ACHN (cell line): Measurements from ENCODE around the gene MGAT4B.

Experiments
- DNase-seq: peaks from one replicate; pipeline ENCODE4 v3.0.0-alpha.2; 2015
- in situ Hi-C: cut with HindIII; loops from 2 replicates; pipeline ENCODE4 v1.10.0; 2017; ENCODE audit warnings: low sequenced_read_pairs, low pct_ligation_motif_present, low pct_unique_long_range_greater_than_20kb

The MGAT4B gene

DNA sequence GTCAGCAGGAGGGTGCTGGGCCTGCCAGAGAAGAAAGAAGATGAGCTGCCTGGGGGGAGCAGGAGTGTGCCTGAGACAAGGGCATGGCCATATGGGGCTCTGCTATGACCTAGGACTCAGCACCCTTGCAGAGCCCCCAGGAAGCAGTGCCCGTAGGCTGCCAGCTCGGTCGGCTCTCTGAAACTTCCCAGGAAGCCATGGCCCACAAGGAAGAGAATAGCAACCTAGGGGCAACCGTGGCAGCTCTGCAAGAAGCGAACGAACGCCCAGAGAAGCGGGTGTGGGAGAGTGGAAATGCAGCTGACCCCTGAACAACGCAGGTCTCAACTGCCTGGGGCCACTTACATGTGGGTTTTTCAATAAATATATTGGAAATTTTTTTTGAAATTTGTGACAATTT lies 23.5 kb downstream of the MGAT4B start:
- in situ Hi-C loops: no loop called here
- DNase-seq: no peak

DNA sequence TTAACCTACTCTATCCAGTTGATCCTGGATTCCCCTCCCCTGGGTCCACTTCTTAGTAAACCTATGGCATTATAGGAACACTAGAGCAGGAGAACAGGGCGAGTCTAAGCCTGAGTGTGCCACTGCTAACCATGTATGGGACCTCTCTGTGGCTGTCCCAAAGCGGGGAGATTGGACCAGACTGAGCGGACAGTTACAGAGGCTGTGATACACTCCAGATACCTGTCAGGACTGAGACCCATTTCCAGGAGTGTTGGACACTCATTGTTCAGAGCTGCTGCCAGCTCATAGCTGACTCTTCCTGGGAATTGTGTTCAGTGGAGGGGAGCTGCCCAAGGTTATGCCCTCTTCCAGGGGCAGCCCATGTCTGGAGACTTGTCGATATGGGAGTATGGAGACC lies 24.8 kb downstream of the MGAT4B start:
- DNase-seq: no peak
- in situ Hi-C loops: no loop called here

- in situ Hi-C loops: no loop called here
- DNase-seq: no peak
These were observed 26.3 kb downstream of the MGAT4B start for GRCh38 chr5:179780362-179780761.

DNA sequence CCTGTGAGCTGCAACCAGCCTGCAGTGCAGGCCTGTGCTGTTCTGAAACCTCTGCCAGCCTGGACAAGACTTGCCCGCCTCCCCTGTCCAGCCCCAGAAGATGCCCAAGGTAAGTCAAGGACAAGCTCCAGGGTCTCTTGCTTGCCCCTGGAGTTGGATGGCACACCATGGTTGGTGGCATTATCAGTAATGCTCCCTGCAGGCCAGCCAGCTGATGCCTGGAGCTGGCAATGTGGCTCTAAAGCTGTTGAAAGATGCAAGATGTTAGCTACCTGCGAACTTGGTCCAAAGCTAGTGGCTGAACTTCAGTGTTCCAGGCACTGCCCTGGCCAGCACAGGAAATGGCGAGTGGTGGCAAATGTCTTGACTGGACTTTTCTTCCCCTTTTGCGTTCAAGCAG lies 26.8 kb downstream of the MGAT4B start:
- in situ Hi-C loops: no loop called here
- DNase-seq: no peak

DNA sequence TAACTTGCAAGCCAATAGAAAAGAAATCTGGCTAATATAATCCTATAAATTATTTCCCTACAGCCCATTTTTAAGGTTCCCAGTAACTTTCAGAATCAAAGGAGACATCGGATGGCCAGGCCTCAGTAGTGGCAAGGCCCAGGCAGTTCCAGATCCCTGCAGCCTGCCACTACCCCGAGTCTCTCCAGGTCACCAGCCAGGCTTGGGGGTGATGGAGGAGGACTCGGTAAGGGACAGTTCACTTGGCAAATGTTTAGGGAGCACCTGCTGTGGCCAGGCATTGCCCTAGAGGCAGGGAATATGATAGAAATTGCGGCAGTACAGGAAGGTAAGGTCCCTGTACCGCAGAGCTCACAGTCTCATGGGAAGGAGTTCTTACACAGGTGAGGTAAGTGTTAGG lies 28.1 kb downstream of the MGAT4B start:
- in situ Hi-C loops: no loop called here
- DNase-seq: no peak

GRCh38 chr5:179777909-179778308 lies 28.8 kb downstream of the MGAT4B start:
- in situ Hi-C loops: no loop called here
- no peak for DNase-seq

DNA sequence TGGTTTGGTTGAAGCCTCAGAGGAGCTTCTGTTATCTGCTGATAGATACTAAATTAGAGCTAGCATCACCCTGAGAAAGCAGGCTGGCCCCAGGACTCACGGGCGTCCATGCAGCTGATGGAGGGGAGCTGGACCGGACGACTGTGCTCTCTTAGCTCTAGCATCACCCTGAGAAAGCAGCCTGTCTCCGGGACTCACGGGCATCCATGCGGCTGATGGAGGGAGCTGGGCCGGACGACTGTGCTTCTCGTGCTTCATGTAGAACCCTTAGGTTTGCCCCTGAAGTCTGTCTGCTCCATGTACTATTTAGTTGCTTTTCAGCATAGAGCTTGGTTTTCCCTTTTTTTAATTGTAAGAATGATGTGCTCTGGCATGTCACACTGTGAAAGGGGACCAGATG lies 29.2 kb downstream of the MGAT4B start:
- DNase-seq: no peak
- in situ Hi-C loops: no loop called here

DNA sequence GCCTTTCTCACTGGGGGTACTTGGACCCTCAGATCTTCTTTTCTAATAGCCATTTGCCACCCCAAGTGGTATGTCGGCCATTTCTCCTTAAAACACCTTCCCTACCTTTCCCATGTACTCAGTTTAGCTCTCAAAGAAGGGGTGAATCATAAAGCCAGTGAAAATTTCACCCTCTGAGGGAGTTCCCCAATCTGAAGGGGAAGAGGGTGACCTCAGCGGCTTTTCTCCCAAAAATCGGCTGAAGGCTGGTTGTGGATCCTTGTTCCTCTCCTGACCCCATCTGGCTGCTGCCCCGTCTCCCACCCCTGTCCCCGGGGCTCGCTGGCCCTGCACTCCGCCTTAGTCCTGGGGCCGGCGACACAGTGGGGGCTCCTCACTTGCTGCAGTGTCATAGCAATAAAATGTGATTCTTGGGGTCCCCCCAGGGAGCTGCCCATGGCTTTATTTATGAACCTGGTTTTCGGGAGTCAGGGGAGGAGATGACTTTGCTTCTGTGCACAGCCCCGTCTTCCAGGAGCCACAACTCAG lies 30.2 kb downstream of the MGAT4B start:
- DNase-seq: no peak

DNA sequence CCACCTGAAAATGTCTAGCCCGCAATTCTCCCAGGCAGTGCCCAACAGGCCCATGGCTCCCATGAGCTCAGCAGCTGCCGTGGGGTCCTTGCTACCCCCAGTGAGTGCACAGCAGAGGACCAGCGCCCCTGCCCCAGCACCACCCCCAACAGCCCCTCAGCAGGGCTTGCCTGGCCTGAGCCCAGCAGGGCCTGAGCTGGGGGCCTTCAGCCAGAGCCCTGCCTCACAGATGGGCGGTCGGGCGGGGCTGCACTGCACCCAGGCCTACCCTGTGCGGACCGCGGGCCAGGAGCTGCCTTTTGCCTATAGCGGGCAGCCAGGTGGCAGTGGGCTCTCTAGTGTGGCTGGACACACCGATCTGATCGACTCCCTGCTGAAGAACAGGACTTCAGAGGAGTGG lies 32.2 kb downstream of the MGAT4B start:
- in situ Hi-C loops: no loop called here
- DNase-seq: no peak

More for the DNA sequence above, 30.2 kb downstream of the MGAT4B start:
- in situ Hi-C loops: no loop called here

- in situ Hi-C loops: no loop called here
- no peak for DNase-seq
These were observed 33.0 kb downstream of the MGAT4B start for GRCh38 chr5:179773686-179774040.

DNA sequence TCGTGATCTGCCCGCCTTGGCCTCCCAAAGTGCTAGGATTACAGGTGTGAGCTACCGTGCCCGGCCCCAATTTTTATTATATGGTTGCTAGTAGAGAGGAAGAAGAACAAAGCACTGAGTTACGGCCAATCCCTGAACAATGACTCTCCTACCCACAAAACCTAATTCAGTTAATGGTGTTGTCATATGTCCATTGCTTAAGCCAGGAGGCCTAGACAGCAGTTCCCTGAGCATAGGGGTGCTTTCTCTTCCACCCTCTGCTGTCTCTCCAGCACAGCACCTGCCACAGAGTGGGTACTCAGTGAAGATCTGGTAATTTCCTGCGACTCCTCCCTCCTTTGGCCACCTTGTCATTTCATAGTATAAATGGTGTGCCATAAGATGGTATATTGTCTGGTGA lies 34.3 kb downstream of the MGAT4B start:
- DNase-seq: no peak
- in situ Hi-C loops: no loop called here

DNA sequence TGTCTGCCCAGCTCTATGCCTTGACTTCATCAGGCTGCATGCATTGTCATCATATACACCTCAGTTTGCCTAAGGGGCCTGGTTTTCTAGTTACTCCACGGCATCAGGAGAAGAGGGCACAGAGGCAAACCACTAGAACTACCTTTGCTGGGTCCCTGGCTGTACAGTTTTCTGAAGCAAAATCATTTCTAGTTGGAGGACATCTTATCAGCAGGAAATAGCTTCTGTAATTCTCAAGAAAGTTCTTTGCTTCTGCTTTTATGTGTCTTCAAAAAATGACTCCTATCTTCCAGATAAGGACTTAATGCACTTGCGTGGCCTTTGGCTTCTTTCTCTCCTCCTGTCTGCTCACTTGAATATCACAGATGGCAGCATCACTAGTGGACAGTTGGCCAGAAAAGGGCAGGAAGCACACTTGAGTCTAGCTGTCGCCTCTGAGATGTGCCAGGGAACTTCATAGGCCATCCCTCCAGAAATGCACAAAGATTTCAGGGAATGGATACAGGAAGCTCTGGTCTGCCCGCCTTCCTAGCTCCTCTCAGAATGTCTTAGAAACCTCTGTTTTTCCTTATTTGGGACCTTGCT lies 35.3 kb downstream of the MGAT4B start:
- DNase-seq: no peak
- in situ Hi-C loops: no loop called here

DNA sequence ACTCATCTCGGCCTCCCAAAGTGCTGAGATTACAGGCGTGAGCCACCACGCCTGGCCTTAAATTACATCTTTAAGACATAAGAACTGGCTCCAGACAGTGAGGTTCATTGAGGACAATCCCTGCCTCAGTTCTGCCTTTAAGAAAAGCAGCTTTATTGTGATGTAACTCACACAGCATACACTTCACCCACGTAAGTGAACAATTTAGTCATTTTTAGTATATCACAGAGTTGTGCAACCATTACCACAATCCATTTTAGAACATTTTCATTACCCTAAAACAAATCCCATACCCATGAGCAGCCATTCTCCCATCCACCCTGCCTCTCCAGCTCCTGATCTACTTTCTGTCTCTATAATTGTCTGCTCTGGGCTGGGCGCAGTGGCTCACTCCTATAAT lies 36.9 kb downstream of the MGAT4B start:
- in situ Hi-C loops: no loop called here
- no peak for DNase-seq

- in situ Hi-C loops: no loop called here
- no peak for DNase-seq
These were observed 37.4 kb downstream of the MGAT4B start for GRCh38 chr5:179769271-179769670.

- in situ Hi-C loops: no loop called here
- DNase-seq: no peak
These were observed 38.2 kb downstream of the MGAT4B start for GRCh38 chr5:179768326-179769085.

DNA sequence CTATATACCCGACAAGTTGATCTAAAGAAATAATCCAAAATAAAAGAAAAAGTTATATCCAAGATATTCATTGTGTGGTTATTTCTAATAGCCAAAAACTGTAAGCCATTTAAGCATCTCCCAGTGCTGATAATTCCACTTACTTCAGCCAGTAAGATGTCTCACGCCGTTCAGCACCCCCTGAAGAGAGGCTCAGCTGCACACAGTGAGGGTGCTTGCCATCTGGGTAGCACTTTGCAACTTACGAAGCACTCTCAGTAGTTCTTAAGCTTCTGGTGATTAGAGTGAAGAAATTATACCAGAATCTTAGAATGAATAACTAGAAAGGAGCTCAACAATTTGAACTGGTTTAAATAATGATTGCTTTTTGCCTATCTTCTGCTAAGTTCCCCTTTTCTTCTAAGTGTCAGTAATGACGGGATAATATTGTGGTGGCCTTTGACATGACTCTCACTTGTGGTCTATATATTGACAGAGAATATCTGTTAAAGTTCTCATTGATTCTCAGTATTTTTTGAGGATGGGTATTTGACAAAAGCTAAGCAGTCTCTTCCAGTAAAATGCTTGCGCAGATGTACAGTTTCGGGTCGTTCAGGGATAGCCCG lies 39.1 kb downstream of the MGAT4B start:
- DNase-seq: no peak
- in situ Hi-C loops: no loop called here

DNA sequence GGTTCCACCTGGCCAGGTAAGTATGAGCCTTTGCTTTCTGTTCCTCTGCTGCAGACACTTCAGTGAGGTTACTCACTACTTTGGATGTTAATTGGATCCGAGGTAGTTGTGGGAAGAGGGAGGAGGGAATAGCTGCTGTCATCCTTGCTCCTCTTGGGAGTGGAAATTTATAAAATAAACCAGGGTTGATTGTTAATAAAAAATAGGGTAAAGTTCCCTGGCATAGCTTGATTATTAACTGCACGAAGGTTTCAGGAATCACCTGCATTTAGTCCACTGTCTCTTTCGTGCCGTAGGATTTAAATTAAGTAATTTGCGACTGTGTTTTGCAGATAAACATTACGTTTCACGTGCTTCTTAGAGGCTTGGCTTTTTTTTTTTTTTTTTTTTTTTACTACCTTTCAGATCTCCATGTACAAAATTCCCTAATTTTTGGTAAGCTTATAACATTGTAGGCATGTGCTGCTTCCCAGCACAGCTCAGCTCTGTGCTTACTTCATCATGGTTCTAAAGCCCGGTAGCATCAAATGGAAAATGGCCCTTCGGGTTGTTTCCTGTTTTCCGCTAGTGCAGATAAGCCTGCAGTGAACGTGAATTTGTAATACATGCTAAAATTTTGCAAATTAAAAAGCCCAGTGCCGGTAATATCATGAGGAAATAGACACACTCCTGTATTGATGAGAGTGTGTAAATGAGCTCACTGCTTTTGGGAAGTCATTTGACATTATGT lies 39.8 kb downstream of the MGAT4B start:
- DNase-seq: no peak
- in situ Hi-C loops: no loop called here

DNA sequence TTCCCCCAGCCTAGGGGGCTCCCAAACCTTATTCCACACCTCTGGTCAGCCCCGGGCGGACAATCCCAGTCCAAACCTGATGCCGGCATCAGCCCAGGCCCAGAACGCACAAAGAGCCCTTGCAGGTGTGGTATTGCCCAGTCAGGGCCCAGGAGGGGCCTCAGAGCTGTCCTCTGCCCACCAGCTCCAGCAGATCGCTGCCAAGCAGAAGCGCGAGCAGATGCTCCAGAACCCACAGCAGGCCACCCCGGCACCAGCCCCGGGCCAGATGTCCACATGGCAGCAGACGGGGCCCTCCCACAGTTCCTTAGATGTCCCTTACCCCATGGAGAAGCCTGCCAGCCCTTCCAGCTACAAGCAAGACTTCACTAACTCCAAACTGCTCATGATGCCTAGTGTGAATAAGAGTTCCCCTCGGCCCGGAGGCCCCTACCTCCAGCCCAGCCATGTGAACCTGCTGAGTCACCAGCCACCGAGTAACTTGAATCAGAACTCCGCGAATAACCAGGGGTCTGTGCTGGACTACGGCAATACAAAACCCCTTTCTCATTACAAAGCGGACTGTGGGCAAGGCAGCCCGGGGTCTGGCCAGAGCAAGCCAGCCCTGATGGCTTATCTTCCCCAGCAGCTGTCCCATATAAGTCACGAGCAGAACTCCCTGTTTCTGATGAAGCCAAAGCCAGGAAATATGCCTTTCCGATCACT lies 40.5 kb downstream of the MGAT4B start:
- peak; percentile 53 for DNase-seq
- in situ Hi-C loops: no loop called here

GRCh38 chr5:179765400-179765799 lies 41.3 kb downstream of the MGAT4B start:
- in situ Hi-C loops: no loop called here
- DNase-seq: peak; percentile 69
